HUES64 (cell line): Measurements from ENCODE around the gene CDC42BPB.

Source experiments
- H3K27ac ChIP-seq: 2 replicates; pipeline ENCODE4 v1.7.0; 2013; ENCODE audit warnings: low read depth, low read length, inconsistent platforms
- H3K27me3 ChIP-seq: 2 replicates; pipeline ENCODE4 v1.6.1; 2013; ENCODE audit warnings: mild to moderate bottlenecking, low read length; ENCODE audit not compliant: insufficient read depth
- H3K36me3 ChIP-seq: 2 replicates; pipeline ENCODE4 v1.6.1; 2013; ENCODE audit warnings: mild to moderate bottlenecking, low read length; ENCODE audit not compliant: insufficient read depth
- H3K4me1 ChIP-seq: 2 replicates; pipeline ENCODE4 v1.6.1; 2013; ENCODE audit warnings: mild to moderate bottlenecking, low read length, moderate library complexity; ENCODE audit not compliant: insufficient read depth
- H3K4me3 ChIP-seq: 2 replicates; pipeline ENCODE4 v1.5.1; 2013; ENCODE audit warnings: mild to moderate bottlenecking, low read length, moderate library complexity
- H3K9ac ChIP-seq: 2 replicates; pipeline ENCODE4 v1.6.1; 2013; ENCODE audit warnings: mild to moderate bottlenecking, low read depth, low read length
- H3K9me3 ChIP-seq: 2 replicates; pipeline ENCODE4 v1.6.1; 2013; ENCODE audit warnings: low read depth, low read length; ENCODE audit not compliant: insufficient read depth
- WGBS: fragments of 150-250, 120-280 bp; methylation state at CpG from one replicate; pipeline ENCODE4 v1.1.7; 2013; ENCODE audit warnings: missing lambda C conversion rate; 5-methylcytosine and 5-hydroxymethylcytosine counted together

CDC42BPB gene

GRCh38 chr14:102909911-102910310, 147.4 kb downstream of the CDC42BPB start:
- H3K9ac ChIP-seq: no peak overlapping the region
- no peak overlapping the region for H3K27ac ChIP-seq
- peaks cover 22% of the 10 kb centered on the region for H3K36me3 ChIP-seq
- H3K4me1 ChIP-seq: no peaks in the 10 kb centered on the region
- no peak overlapping the region for H3K4me3 ChIP-seq
- 94% methylated on average over 8 of the region's 10 CpGs for WGBS
- H3K9me3 ChIP-seq: peaks cover 13% of the 10 kb centered on the region
- H3K27me3 ChIP-seq: no peaks in the 10 kb centered on the region

GRCh38 chr14:102909462-102909861, 147.9 kb downstream of the CDC42BPB start:
- Histone ChIP-seq H3K9me3 (peaks cover 13% of the 10 kb centered on the region), H3K27ac (no peak overlapping the region), H3K27me3 (no peaks in the 10 kb centered on the region), H3K4me1 (no peaks in the 10 kb centered on the region), H3K36me3 (peaks cover 22% of the 10 kb centered on the region), H3K9ac (no peak overlapping the region; the same call in 1 of the 2 replicates), H3K4me3 (no peak overlapping the region)
- 94% methylated on average over 10 of the region's 10 CpGs for WGBS

GRCh38 chr14:102908766-102909455, 148.4 kb downstream of the CDC42BPB start:
- no peaks in the 10 kb centered on the region for H3K27me3 ChIP-seq
- no peak overlapping the region for H3K4me3 ChIP-seq
- no peak overlapping the region; the same call in 1 of the 2 replicates for H3K9ac ChIP-seq
- peaks cover 13% of the 10 kb centered on the region for H3K9me3 ChIP-seq
- no peaks in the 10 kb centered on the region for H3K4me1 ChIP-seq
- H3K27ac ChIP-seq: no peak overlapping the region
- 93% methylated on average over 29 of the region's 29 CpGs for WGBS
- peaks cover 22% of the 10 kb centered on the region for H3K36me3 ChIP-seq

- peaks cover 22% of the 10 kb centered on the region for H3K36me3 ChIP-seq
- no peak overlapping the region for H3K27ac ChIP-seq
- no peak overlapping the region for H3K4me3 ChIP-seq
- H3K27me3 ChIP-seq: no peaks in the 10 kb centered on the region
- peaks cover 13% of the 10 kb centered on the region for H3K9me3 ChIP-seq
- no peak overlapping the region for H3K9ac ChIP-seq
- WGBS: 95% methylated on average over 23 of the region's 23 CpGs
- H3K4me1 ChIP-seq: no peaks in the 10 kb centered on the region
Observed at GRCh38 chr14:102907980-102908730, 149.2 kb downstream of the CDC42BPB start.

- Histone ChIP-seq H3K9ac (no peak overlapping the region), H3K27me3 (no peaks in the 10 kb centered on the region), H3K9me3 (peaks cover 13% of the 10 kb centered on the region), H3K4me1 (no peaks in the 10 kb centered on the region), H3K4me3 (no peak overlapping the region), H3K27ac (no peak overlapping the region), H3K36me3 (peaks cover 22% of the 10 kb centered on the region)
- WGBS: 95% methylated on average over 33 of the region's 33 CpGs
Observed at GRCh38 chr14:102907303-102907844, 150.0 kb downstream of the CDC42BPB start.

- no peak overlapping the region for H3K27ac ChIP-seq
- no peak overlapping the region for H3K9ac ChIP-seq
- peaks cover 22% of the 10 kb centered on the region for H3K36me3 ChIP-seq
- H3K27me3 ChIP-seq: no peaks in the 10 kb centered on the region
- 97% methylated on average over 30 of the region's 30 CpGs for WGBS
- H3K4me3 ChIP-seq: no peak overlapping the region
- H3K4me1 ChIP-seq: no peaks in the 10 kb centered on the region
- H3K9me3 ChIP-seq: peaks cover 13% of the 10 kb centered on the region
Observed at GRCh38 chr14:102906616-102907302, 150.6 kb downstream of the CDC42BPB start.

GRCh38 chr14:102905116-102906108, 151.9 kb downstream of the CDC42BPB start:
- no peaks in the 10 kb centered on the region for H3K27me3 ChIP-seq
- peaks cover 22% of the 10 kb centered on the region for H3K36me3 ChIP-seq
- no peak overlapping the region for H3K9ac ChIP-seq
- no peak overlapping the region for H3K4me3 ChIP-seq
- WGBS: 95% methylated on average over 38 of the region's 38 CpGs
- no peak overlapping the region for H3K27ac ChIP-seq
- H3K4me1 ChIP-seq: no peaks in the 10 kb centered on the region
- H3K9me3 ChIP-seq: peaks cover 13% of the 10 kb centered on the region

GRCh38 chr14:102903889-102904512, 153.3 kb downstream of the CDC42BPB start:
- WGBS: 95% methylated on average over 7 of the region's 7 CpGs
- Histone ChIP-seq H3K9ac (no peak overlapping the region), H3K9me3 (peaks cover 13% of the 10 kb centered on the region), H3K27me3 (no peaks in the 10 kb centered on the region), H3K36me3 (peaks cover 22% of the 10 kb centered on the region), H3K4me1 (no peaks in the 10 kb centered on the region), H3K4me3 (no peak overlapping the region), H3K27ac (no peak overlapping the region)

- H3K27me3 ChIP-seq: no peaks in the 10 kb centered on the region
- WGBS: 93% methylated on average over 29 of the region's 29 CpGs
- H3K9me3 ChIP-seq: peaks cover 13% of the 10 kb centered on the region
- no peak overlapping the region for H3K9ac ChIP-seq
- peaks cover 22% of the 10 kb centered on the region for H3K36me3 ChIP-seq
- no peak overlapping the region for H3K27ac ChIP-seq
- H3K4me1 ChIP-seq: no peaks in the 10 kb centered on the region
- H3K4me3 ChIP-seq: no peak overlapping the region
Observed at GRCh38 chr14:102903248-102903888, 154.0 kb downstream of the CDC42BPB start.
